GM06990 (cell line): ENCODE results near the gene SLCO4A1.

Experiments
- DNase-seq: peaks from one replicate; pipeline ENCODE4 v3.0.0-alpha.2; 2011; ENCODE audit not compliant: insufficient read length; ENCODE audit errors: extremely low read depth
- H3K27me3 ChIP-seq: replicated peaks from 2 replicates; pipeline ENCODE4 v1.6.0; 2011; ENCODE audit warnings: low read length; ENCODE audit not compliant: control insufficient read depth, insufficient read depth
- H3K36me3 ChIP-seq: 2 replicates; pipeline ENCODE4 v1.5.1; 2011; ENCODE audit warnings: low read length; ENCODE audit not compliant: control insufficient read depth, insufficient read depth
- H3K4me3 ChIP-seq: replicated peaks from 2 replicates; pipeline ENCODE4 v1.5.1; 2011; ENCODE audit warnings: low read depth, mild to moderate bottlenecking, control low read depth, low read length
- TF ChIP-seq, protein P1 (sequence below): IDR thresholded peaks from 2 replicates; pipeline ENCODE4 v1.5.1; 2011; ENCODE audit warnings: low read length, control low read depth, mild to moderate bottlenecking, inconsistent platforms; ENCODE audit not compliant: insufficient read depth, poor library complexity, severe bottlenecking

The SLCO4A1 gene

GRCh38 chr20:62647521-62648317 is 5.4 kb downstream of the SLCO4A1 start:
- Histone ChIP-seq H3K36me3 (peaks cover 8% of the 10 kb centered on the region), H3K4me3 (no peak overlapping the region), H3K27me3 (no peaks in the 10 kb centered on the region)
- TF ChIP-seq, protein P1, sequence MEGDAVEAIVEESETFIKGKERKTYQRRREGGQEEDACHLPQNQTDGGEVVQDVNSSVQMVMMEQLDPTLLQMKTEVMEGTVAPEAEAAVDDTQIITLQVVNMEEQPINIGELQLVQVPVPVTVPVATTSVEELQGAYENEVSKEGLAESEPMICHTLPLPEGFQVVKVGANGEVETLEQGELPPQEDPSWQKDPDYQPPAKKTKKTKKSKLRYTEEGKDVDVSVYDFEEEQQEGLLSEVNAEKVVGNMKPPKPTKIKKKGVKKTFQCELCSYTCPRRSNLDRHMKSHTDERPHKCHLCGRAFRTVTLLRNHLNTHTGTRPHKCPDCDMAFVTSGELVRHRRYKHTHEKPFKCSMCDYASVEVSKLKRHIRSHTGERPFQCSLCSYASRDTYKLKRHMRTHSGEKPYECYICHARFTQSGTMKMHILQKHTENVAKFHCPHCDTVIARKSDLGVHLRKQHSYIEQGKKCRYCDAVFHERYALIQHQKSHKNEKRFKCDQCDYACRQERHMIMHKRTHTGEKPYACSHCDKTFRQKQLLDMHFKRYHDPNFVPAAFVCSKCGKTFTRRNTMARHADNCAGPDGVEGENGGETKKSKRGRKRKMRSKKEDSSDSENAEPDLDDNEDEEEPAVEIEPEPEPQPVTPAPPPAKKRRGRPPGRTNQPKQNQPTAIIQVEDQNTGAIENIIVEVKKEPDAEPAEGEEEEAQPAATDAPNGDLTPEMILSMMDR = no peak
- DNase-seq = no peak

DNA sequence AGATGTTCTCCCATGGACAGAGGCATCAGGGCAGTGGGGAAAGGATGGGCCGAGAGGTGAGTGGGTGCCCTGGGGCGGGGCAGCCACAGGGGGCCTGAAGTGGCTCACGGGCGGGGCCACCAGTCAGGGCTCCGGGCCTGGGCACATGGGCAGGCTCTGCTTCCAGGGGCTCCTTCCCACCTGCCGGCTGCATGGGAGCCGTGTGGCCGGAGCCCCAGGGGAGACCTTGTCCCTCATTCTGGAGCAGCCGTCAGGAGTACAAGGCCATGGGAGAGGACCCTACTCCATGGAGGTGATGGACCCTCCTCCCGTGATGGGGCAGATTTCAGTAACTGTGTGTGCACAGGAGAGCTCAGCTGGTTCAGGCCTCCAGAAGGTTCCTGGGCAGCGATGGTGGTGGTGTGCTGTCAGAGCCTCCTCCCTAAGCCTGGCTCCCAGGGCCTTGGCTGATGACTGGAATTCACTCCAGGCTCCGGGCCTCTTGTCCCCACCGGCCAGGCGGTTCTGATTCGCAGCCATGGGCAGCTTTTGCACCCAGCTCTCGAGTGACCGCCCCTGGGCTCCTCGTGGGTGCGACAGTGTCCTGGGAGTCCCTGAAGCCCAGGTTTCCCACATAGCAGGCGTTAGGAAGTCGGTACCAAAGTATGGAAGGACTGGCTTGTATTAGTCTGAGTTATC is 6.2 kb downstream of the SLCO4A1 start:
- TF ChIP-seq, protein P1 = no peak
- no peak overlapping the region for H3K4me3 ChIP-seq
- DNase-seq = no peak
- no peaks in the 10 kb centered on the region for H3K27me3 ChIP-seq
- H3K36me3 ChIP-seq = peaks cover 8% of the 10 kb centered on the region

GRCh38 chr20:62649140-62649539 is 6.8 kb downstream of the SLCO4A1 start:
- Histone ChIP-seq H3K27me3 (no peaks in the 10 kb centered on the region), H3K4me3 (no peak overlapping the region), H3K36me3 (peaks cover 8% of the 10 kb centered on the region)
- no peak for DNase-seq
- TF ChIP-seq, protein P1 = no peak

GRCh38 chr20:62650551-62651284 is 8.4 kb downstream of the SLCO4A1 start:
- TF ChIP-seq, protein P1 = no peak
- H3K4me3 ChIP-seq = peak overlapping the region; percentile 49
- H3K36me3 ChIP-seq = peaks cover 5% of the 10 kb centered on the region
- no peak for DNase-seq
- no peaks in the 10 kb centered on the region for H3K27me3 ChIP-seq

GRCh38 chr20:62651285-62652021 is 9.2 kb downstream of the SLCO4A1 start:
- Histone ChIP-seq H3K4me3 (peak overlapping the region; percentile 49), H3K36me3 (peaks cover 7% of the 10 kb centered on the region), H3K27me3 (no peaks in the 10 kb centered on the region)
- TF ChIP-seq, protein P1 = no peak
- peak; percentile 81 for DNase-seq
